PFSK-1 (cell line): ENCODE measurements around the gene CA14.

ENCODE experiments used
- POLR2AphosphoS5 ChIP-seq: IDR thresholded peaks from 2 replicates; pipeline ENCODE4 v1.6.1; 2012; ENCODE audit warnings: low read depth, mild to moderate bottlenecking, control low read depth, low read length, moderate library complexity
- REST ChIP-seq, 2 experiments: IDR thresholded peaks; 2 replicates each; pipeline versions ENCODE4 v1.6.1 to v1.8.0; 2011 to 2012; ENCODE audit warnings: low read depth in 2 of 2, low read length in 2 of 2, control low read depth in 1 of 2, inconsistent platforms in 1 of 2, mild to moderate bottlenecking in 1 of 2, moderate library complexity in 1 of 2; ENCODE audit not compliant: insufficient read depth in 1 of 2
- TAF1 ChIP-seq: IDR thresholded peaks from 2 replicates; pipeline ENCODE4 v1.6.1; 2012; ENCODE audit warnings: low read length, control low read depth, borderline replicate concordance; ENCODE audit not compliant: insufficient read depth

- TF ChIP-seq POLR2AphosphoS5 (no peak), REST (IDR thresholded peaks at IDR 0.05; ENCODE audit: insufficient read depth in 1 of 2, low read depth in 2 of 2, low read length in 2 of 2) (no peak), TAF1 (no peak)
These were observed 30.3 kb upstream of the CA14 start for GRCh38 chr1:150227228-150227627.
